Retinal pigment epithelial cell (primary cell): ENCODE measurements around the gene RFX2.

Experiments used
- DNase-seq: peaks from one replicate; pipeline ENCODE4 v3.0.0-alpha.2; 2010; ENCODE audit warnings: low read depth
- H3K4me3 ChIP-seq: 2 replicates; pipeline ENCODE4 v1.5.1; 2011; ENCODE audit warnings: mild to moderate bottlenecking, low read length, control low read depth, moderate library complexity
- CTCF ChIP-seq: conservative IDR thresholded peaks from 2 replicates; pipeline ENCODE4 v1.5.1; 2011; ENCODE audit warnings: low read depth, low read length, control low read depth, inconsistent platforms

RFX2 gene

GRCh38 chr19:6042776-6043726, 67.2 kb downstream of the RFX2 start:
- DNase-seq = no peak
- TF ChIP-seq CTCF = no peak

GRCh38 chr19:6041991-6042481, 68.3 kb downstream of the RFX2 start:
- no peak for DNase-seq
- H3K4me3 ChIP-seq = no peak overlapping the region
- no peak for TF ChIP-seq CTCF

More at GRCh38 chr19:6042776-6043726, 67.2 kb downstream of the RFX2 start:
- no peak overlapping the region for H3K4me3 ChIP-seq

- no peak overlapping the region for H3K4me3 ChIP-seq
- no peak for DNase-seq
- no peak for TF ChIP-seq CTCF
These were observed 69.2 kb downstream of the RFX2 start for GRCh38 chr19:6041071-6041470.

- H3K4me3 ChIP-seq = no peak overlapping the region
- TF ChIP-seq CTCF = no peak
- no peak for DNase-seq
These were observed 70.6 kb downstream of the RFX2 start for GRCh38 chr19:6039566-6040225.

GRCh38 chr19:6038634-6039405, 71.5 kb downstream of the RFX2 start:
- no peak for TF ChIP-seq CTCF
- DNase-seq = no peak
- H3K4me3 ChIP-seq = no peak overlapping the region

- no peak for DNase-seq
- no peak for TF ChIP-seq CTCF
These were observed 75.3 kb downstream of the RFX2 start for GRCh38 chr19:6035026-6035425.

More at GRCh38 chr19:6035026-6035425, 75.3 kb downstream of the RFX2 start:
- no peak overlapping the region for H3K4me3 ChIP-seq
